ENCODE measurements around the gene CCAR1. TPM values are rescaled to one million over a fixed set of nuclear protein-coding genes. Genes with fewer than 3 reads are reported as not detected.

CCAR1 gene
- total RNA-seq, 1 experiment from 2014 or later = 84.4 TPM

DNA sequence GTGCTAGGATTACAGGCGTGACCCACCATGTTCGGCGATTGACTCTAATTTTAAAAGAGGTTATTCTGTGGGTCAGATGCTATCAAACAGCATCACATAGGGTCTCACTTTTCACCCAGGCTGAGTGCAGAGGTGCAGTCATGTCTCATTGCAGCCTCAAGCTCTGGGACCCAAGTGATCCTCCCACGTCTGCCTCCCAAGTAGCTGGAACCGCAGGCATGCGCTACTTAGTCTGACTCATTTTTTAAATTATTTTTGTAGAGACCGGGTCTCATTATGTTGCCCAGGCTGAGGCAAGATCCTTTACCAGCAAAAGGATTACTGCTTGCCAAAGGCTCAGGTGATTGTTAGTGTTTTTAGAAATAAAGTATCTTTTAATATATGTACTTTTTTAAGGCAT lies 63.4 kb downstream of the CCAR1 start:
- RAD21 ChIA-PET (ENCODE audit: low non-redundant PET in 1 of 2, low total read pairs in 2 of 2, uncharacterized antibody in 2 of 2, unreplicated experiment in 2 of 2) = no interaction called here
- Histone ChIP-seq H3K27me3 (ENCODE audit: insufficient read depth, low read length) (no peaks in the 10 kb centered on the region), H3K27ac (ENCODE audit: low read depth, low read length) (no peak overlapping the region), H3K9me2 (ENCODE audit: insufficient read depth) (no peaks in the 10 kb centered on the region), H3K4me3 (replicated peaks in 1 of 2; ENCODE audit: low read depth in 1 of 2, low read length in 2 of 2) (no peak overlapping the region), H3K36me3 (ENCODE audit: control insufficient read depth in 1 of 2, insufficient read depth in 2 of 2, low read length in 2 of 2) (peaks cover 48 to 52% of the 10 kb centered on the region in 2 experiments), H4K20me1 (ENCODE audit: insufficient read depth) (no peaks in the 10 kb centered on the region), H3K9ac (ENCODE audit: low read length) (no peak overlapping the region), H2AFZ (ENCODE audit: low read depth, low read length, poor library complexity, severe bottlenecking) (no peak overlapping the region), H3K4me2 (ENCODE audit: low read length) (no peak overlapping the region), H3K79me2 (ENCODE audit: insufficient read depth, low read length) (no peaks in the 10 kb centered on the region), H3K4me1 (ENCODE audit: control insufficient read depth in 1 of 2, insufficient read depth in 2 of 2, low read length in 2 of 2) (no peaks in the 10 kb centered on the region), H3K9me3 (ENCODE audit: control insufficient read depth in 1 of 2, insufficient read depth in 1 of 2, low read depth in 1 of 2, low read length in 2 of 2) (no peaks in the 10 kb centered on the region)
- DNase-seq (ENCODE audit: low read depth, low spot score) (no peak), ATAC-seq (no peak)
- BruUV-seq (replicated peaks) = no TSS peak
- intact Hi-C loops (cut with micrococcal nuclease) = no loop called here
- CTCF ChIA-PET = no interaction called here
- POLR2A ChIA-PET = no interaction called here
- TF ChIP-seq ZNF274 (IDR thresholded peaks at IDR 0.05; ENCODE audit: low read depth, low read length) = no peak
- no peak for TF ChIP-seq YY1 (IDR thresholded peaks at IDR 0.05; ENCODE audit: extremely low read depth, insufficient replicate concordance, low read depth, low read length)
- TF ChIP-seq, protein P1, sequence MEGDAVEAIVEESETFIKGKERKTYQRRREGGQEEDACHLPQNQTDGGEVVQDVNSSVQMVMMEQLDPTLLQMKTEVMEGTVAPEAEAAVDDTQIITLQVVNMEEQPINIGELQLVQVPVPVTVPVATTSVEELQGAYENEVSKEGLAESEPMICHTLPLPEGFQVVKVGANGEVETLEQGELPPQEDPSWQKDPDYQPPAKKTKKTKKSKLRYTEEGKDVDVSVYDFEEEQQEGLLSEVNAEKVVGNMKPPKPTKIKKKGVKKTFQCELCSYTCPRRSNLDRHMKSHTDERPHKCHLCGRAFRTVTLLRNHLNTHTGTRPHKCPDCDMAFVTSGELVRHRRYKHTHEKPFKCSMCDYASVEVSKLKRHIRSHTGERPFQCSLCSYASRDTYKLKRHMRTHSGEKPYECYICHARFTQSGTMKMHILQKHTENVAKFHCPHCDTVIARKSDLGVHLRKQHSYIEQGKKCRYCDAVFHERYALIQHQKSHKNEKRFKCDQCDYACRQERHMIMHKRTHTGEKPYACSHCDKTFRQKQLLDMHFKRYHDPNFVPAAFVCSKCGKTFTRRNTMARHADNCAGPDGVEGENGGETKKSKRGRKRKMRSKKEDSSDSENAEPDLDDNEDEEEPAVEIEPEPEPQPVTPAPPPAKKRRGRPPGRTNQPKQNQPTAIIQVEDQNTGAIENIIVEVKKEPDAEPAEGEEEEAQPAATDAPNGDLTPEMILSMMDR (IDR thresholded peaks at IDR 0.05 in 2 of 3, conservative IDR thresholded peaks at IDR 0.05 in 1 of 3; ENCODE audit: borderline replicate concordance in 1 of 3, insufficient read depth in 1 of 3, low read depth in 2 of 3, low read length in 2 of 3) = no peak
- TF ChIP-seq CBX3 (IDR thresholded peaks at IDR 0.05; ENCODE audit: low read depth) = no peak
- TF ChIP-seq, protein P2, sequence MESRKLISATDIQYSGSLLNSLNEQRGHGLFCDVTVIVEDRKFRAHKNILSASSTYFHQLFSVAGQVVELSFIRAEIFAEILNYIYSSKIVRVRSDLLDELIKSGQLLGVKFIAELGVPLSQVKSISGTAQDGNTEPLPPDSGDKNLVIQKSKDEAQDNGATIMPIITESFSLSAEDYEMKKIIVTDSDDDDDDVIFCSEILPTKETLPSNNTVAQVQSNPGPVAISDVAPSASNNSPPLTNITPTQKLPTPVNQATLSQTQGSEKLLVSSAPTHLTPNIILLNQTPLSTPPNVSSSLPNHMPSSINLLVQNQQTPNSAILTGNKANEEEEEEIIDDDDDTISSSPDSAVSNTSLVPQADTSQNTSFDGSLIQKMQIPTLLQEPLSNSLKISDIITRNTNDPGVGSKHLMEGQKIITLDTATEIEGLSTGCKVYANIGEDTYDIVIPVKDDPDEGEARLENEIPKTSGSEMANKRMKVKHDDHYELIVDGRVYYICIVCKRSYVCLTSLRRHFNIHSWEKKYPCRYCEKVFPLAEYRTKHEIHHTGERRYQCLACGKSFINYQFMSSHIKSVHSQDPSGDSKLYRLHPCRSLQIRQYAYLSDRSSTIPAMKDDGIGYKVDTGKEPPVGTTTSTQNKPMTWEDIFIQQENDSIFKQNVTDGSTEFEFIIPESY (IDR thresholded peaks at IDR 0.05; ENCODE audit: extremely low read depth, insufficient replicate concordance, low read length) = no peak
- no peak for TF ChIP-seq SIN3A (IDR thresholded peaks at IDR 0.05; ENCODE audit: low read depth)
- no peak for TF ChIP-seq EGR1 (IDR thresholded peaks at IDR 0.05; ENCODE audit: low read depth)
- no peak for TF ChIP-seq JUND (IDR thresholded peaks at IDR 0.05)
